ENCODE measurements around the gene RALGPS1. TPM values are rescaled to one million over a fixed set of nuclear protein-coding genes. Genes with fewer than 3 reads are reported as not detected.

Gene RALGPS1
- total and polyA plus RNA-seq, 2 donors (not counting 1 experiment from before 2014, with no cell fraction given): 19.7 to 39.9 TPM

GRCh38 chr9:127034691-127035090 is 120.1 kb downstream of the RALGPS1 start:
- Histone ChIP-seq H3K4me3 (ENCODE audit: control extremely low read depth in 1 of 5, extremely low read depth in 1 of 5, insufficient read depth in 1 of 5, low read depth in 2 of 5, low read length in 4 of 5) (no peak overlapping the region), H3K9me3 (ENCODE audit: control extremely low read depth in 1 of 3, control insufficient read depth in 2 of 3, insufficient read depth in 1 of 3, low read length in 2 of 3) (no peaks in the 10 kb centered on the region), H3K27me3 (replicated peaks in 1 of 4; ENCODE audit: control extremely low read depth in 1 of 4, control insufficient read depth in 3 of 4, insufficient read depth in 4 of 4, low read length in 3 of 4) (no peaks in the 10 kb centered on the region), H3K4me2 (replicated peaks; ENCODE audit: low read depth, low read length, poor library complexity, severe bottlenecking) (no peak overlapping the region), H3K36me3 (replicated peaks in 1 of 2; ENCODE audit: control extremely low read depth in 1 of 2, control insufficient read depth in 1 of 2, extremely low read depth in 1 of 2, insufficient read depth in 2 of 2, low read length in 1 of 2) (peaks cover 0 to 18% of the 10 kb centered on the region in 2 experiments), H3K9ac (ENCODE audit: low read length) (no peak overlapping the region), H3K4me1 (ENCODE audit: control insufficient read depth in 2 of 2, insufficient read depth in 2 of 2, low read length in 2 of 2) (no peaks in the 10 kb centered on the region), H3K79me2 (ENCODE audit: control insufficient read depth, insufficient read depth, low read length) (no peaks in the 10 kb centered on the region), H2AFZ (ENCODE audit: insufficient read depth, low read depth, low read length, poor library complexity, severe bottlenecking) (no peak overlapping the region), H4K20me1 (ENCODE audit: control insufficient read depth, insufficient read depth, low read length, poor library complexity, severe bottlenecking) (no peaks in the 10 kb centered on the region), H3K27ac (ENCODE audit: low read length in 2 of 2) (no peak overlapping the region)
- no peak overlapping the region for H3K27ac Mint-ChIP-seq
- intact Hi-C loops (cut with micrococcal nuclease): no loop called here
- no peaks in the 10 kb centered on the region for H3K4me1 Mint-ChIP-seq
- WGBS (ENCODE audit: insufficient coverage): 100% methylated on average over 1 of the region's 1 CpG
- TF ChIP-seq EZH2 (IDR thresholded peaks at IDR 0.05; ENCODE audit: borderline replicate concordance, insufficient read depth, low read depth, low read length, poor library complexity, severe bottlenecking): no peak
- TF ChIP-seq CTCF (IDR thresholded peaks at IDR 0.05): no peak
- no peaks in the 10 kb centered on the region for H3K27me3 Mint-ChIP-seq
- DNase-seq (no peak), ATAC-seq (ENCODE audit: low read depth) (no peak)
- CTCF ChIA-PET: no interaction called here
- H3K9me3 Mint-ChIP-seq (ENCODE audit: insufficient read depth): no peaks in the 10 kb centered on the region
- no peak overlapping the region for H3K4me3 Mint-ChIP-seq
- POLR2A ChIA-PET: no interaction called here

DNA sequence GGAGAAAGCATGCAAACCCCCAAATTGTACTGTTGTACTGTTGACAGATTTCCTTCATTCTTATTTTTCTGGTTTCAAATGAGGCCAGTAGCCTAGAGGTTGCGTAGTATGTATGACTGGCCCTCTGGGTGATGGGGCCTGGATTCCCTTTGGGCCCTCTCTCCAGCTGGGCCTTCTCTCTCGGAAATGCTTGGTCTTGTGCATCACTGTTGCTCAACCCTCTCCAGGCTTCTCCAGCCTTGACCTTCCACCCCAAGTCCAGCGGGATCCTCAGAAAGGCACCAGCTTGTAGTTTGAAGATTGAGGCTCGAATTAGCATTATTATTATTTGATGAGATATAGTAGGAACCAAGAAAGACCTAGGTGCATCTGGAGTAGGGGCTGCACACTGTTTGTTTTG is 120.8 kb downstream of the RALGPS1 start:
- H3K27ac Mint-ChIP-seq: no peak overlapping the region
- intact Hi-C loops (cut with micrococcal nuclease): no loop called here
- no peaks in the 10 kb centered on the region for H3K4me1 Mint-ChIP-seq
- no peaks in the 10 kb centered on the region for H3K27me3 Mint-ChIP-seq
- no peaks in the 10 kb centered on the region for H3K79me2 ChIP-seq (ENCODE audit: control insufficient read depth, insufficient read depth, low read length)
- H2AFZ ChIP-seq (ENCODE audit: insufficient read depth, low read depth, low read length, poor library complexity, severe bottlenecking): no peak overlapping the region
- 94% methylated on average over 3 of the region's 4 CpGs for WGBS (ENCODE audit: insufficient coverage)
- TF ChIP-seq EZH2 (IDR thresholded peaks at IDR 0.05; ENCODE audit: borderline replicate concordance, insufficient read depth, low read depth, low read length, poor library complexity, severe bottlenecking): no peak
- no peak overlapping the region for H3K4me3 Mint-ChIP-seq
- no peak overlapping the region for H3K4me2 ChIP-seq (replicated peaks; ENCODE audit: low read depth, low read length, poor library complexity, severe bottlenecking)
- no peaks in the 10 kb centered on the region for H3K9me3 ChIP-seq (ENCODE audit: control extremely low read depth in 1 of 3, control insufficient read depth in 2 of 3, insufficient read depth in 1 of 3, low read length in 2 of 3)
- H3K27me3 ChIP-seq (replicated peaks in 1 of 4; ENCODE audit: control extremely low read depth in 1 of 4, control insufficient read depth in 3 of 4, insufficient read depth in 4 of 4, low read length in 3 of 4): no peaks in the 10 kb centered on the region
- H3K27ac ChIP-seq (ENCODE audit: low read length in 2 of 2): no peak overlapping the region
- ATAC-seq (ENCODE audit: low read depth): no peak
- no peaks in the 10 kb centered on the region for H3K9me3 Mint-ChIP-seq (ENCODE audit: insufficient read depth)
- no peaks in the 10 kb centered on the region for H4K20me1 ChIP-seq (ENCODE audit: control insufficient read depth, insufficient read depth, low read length, poor library complexity, severe bottlenecking)
- POLR2A ChIA-PET: no interaction called here
- no peak overlapping the region for H3K9ac ChIP-seq (ENCODE audit: low read length)
- H3K4me1 ChIP-seq (ENCODE audit: control insufficient read depth in 2 of 2, insufficient read depth in 2 of 2, low read length in 2 of 2): no peaks in the 10 kb centered on the region
- H3K36me3 ChIP-seq (replicated peaks in 1 of 2; ENCODE audit: control extremely low read depth in 1 of 2, control insufficient read depth in 1 of 2, extremely low read depth in 1 of 2, insufficient read depth in 2 of 2, low read length in 1 of 2): peaks cover 0 to 18% of the 10 kb centered on the region in 2 experiments
- no peak overlapping the region for H3K4me3 ChIP-seq (ENCODE audit: control extremely low read depth in 1 of 5, extremely low read depth in 1 of 5, insufficient read depth in 1 of 5, low read depth in 2 of 5, low read length in 4 of 5)
- DNase-seq: no peak
- CTCF ChIA-PET: no interaction called here

Data from B cell (primary cell).